T-helper 17 cell (primary cell): ENCODE data around the gene CCM2. TPM values are rescaled to one million over a fixed set of nuclear protein-coding genes. Genes with fewer than 3 reads are reported as not detected.

Source experiments
- ATAC-seq: fragments of 150-1000 bp; cut with Tn5 transposase; 2 replicates; pipeline ENCODE4 v1.10.0; 2021; ENCODE audit warnings: mild to moderate bottlenecking, moderate library complexity
- DNase-seq, 3 donors: peaks; one replicate each; pipeline versions ENCODE4 v3.0.0 to v3.0.0-alpha.2; 2020 to 2021
- H3K9me3 ChIP-seq: one replicate; pipeline ENCODE4 v1.7.0; 2013; ENCODE audit warnings: low read length, mild to moderate bottlenecking; ENCODE audit not compliant: control insufficient read depth, poor library complexity, severe bottlenecking
- H3K27ac Mint-ChIP-seq: one replicate; pipeline ENCODE4 v1.8.0; 2022; ENCODE audit warnings: mild to moderate bottlenecking, moderate library complexity, mixed read lengths
- H3K27me3 Mint-ChIP-seq: one replicate; pipeline ENCODE4 v1.8.0; 2022; ENCODE audit warnings: mixed read lengths
- H3K36me3 Mint-ChIP-seq: one replicate; pipeline ENCODE4 v1.8.0; 2022; ENCODE audit warnings: low read depth, mixed read lengths
- H3K4me1 Mint-ChIP-seq: one replicate; pipeline ENCODE4 v1.8.0; 2022; ENCODE audit warnings: mild to moderate bottlenecking, mixed read lengths
- H3K4me3 Mint-ChIP-seq: one replicate; pipeline ENCODE4 v1.8.0; 2022; ENCODE audit warnings: mild to moderate bottlenecking, moderate library complexity, mixed read lengths
- total RNA-seq, 4 donors: library from RNA in 2 of 4; stranded (reverse) in 2 of 4; gene quantifications; one replicate each; pipeline ENCODE4 v1.2.3 and lab custom pipeline; 2022 to 2026

Gene CCM2
- total RNA-seq, 2 donors from 2014 or later = 77.4 to 83.0 TPM

- no peak overlapping the region for H3K27ac Mint-ChIP-seq
- peaks cover 20% of the 10 kb centered on the region for H3K4me1 Mint-ChIP-seq
- H3K9me3 ChIP-seq = no peaks in the 10 kb centered on the region
- peaks cover 7% of the 10 kb centered on the region for H3K27me3 Mint-ChIP-seq
- DNase-seq = no peak
- H3K36me3 Mint-ChIP-seq = peaks cover 3% of the 10 kb centered on the region
- ATAC-seq = no peak
- H3K4me3 Mint-ChIP-seq = no peak overlapping the region
Observed at GRCh38 chr7:45116048-45116447, 116.0 kb downstream of the CCM2 start.

GRCh38 chr7:45117582-45117981 lies 117.6 kb downstream of the CCM2 start:
- H3K4me1 Mint-ChIP-seq = peaks cover 13% of the 10 kb centered on the region
- peaks cover 7% of the 10 kb centered on the region for H3K27me3 Mint-ChIP-seq
- H3K9me3 ChIP-seq = no peaks in the 10 kb centered on the region
- H3K4me3 Mint-ChIP-seq = no peak overlapping the region
- DNase-seq = no peak
- no peak overlapping the region for H3K27ac Mint-ChIP-seq
- no peak for ATAC-seq
- H3K36me3 Mint-ChIP-seq = peaks cover 2% of the 10 kb centered on the region

GRCh38 chr7:45118292-45118691 lies 118.3 kb downstream of the CCM2 start:
- Mint-ChIP-seq H3K27ac (no peak overlapping the region), H3K27me3 (peaks cover 7% of the 10 kb centered on the region), H3K4me3 (no peak overlapping the region), H3K36me3 (peaks cover 2% of the 10 kb centered on the region), H3K4me1 (peaks cover 16% of the 10 kb centered on the region)
- ATAC-seq (no peak), DNase-seq (no peak)
- H3K9me3 ChIP-seq = no peaks in the 10 kb centered on the region

- no peaks in the 10 kb centered on the region for H3K9me3 ChIP-seq
- Mint-ChIP-seq H3K4me1 (peaks cover 20% of the 10 kb centered on the region), H3K27ac (no peak overlapping the region), H3K4me3 (no peak overlapping the region), H3K36me3 (peaks cover 2% of the 10 kb centered on the region), H3K27me3 (peaks cover 7% of the 10 kb centered on the region)
- no peak for DNase-seq
- ATAC-seq = no peak
Observed at GRCh38 chr7:45118889-45119331, 118.9 kb downstream of the CCM2 start.

GRCh38 chr7:45119550-45119949 lies 119.5 kb downstream of the CCM2 start:
- Mint-ChIP-seq H3K27me3 (peaks cover 2% of the 10 kb centered on the region), H3K27ac (no peak overlapping the region)

GRCh38 chr7:45122975-45123860 lies 123.2 kb downstream of the CCM2 start:
- peaks cover 2% of the 10 kb centered on the region for H3K36me3 Mint-ChIP-seq
- peaks cover 20% of the 10 kb centered on the region for H3K4me1 Mint-ChIP-seq
- DNase-seq (no peak), ATAC-seq (peak; percentile 41)
- peak overlapping the region; percentile 87 for H3K27ac Mint-ChIP-seq
- H3K4me3 Mint-ChIP-seq = peak overlapping the region; percentile 73
- H3K27me3 Mint-ChIP-seq = no peaks in the 10 kb centered on the region
- no peaks in the 10 kb centered on the region for H3K9me3 ChIP-seq

More at GRCh38 chr7:45119550-45119949, 119.5 kb downstream of the CCM2 start:
- H3K9me3 ChIP-seq = no peaks in the 10 kb centered on the region
- H3K4me3 Mint-ChIP-seq = no peak overlapping the region
- no peak for ATAC-seq
- H3K4me1 Mint-ChIP-seq = peaks cover 20% of the 10 kb centered on the region
- H3K36me3 Mint-ChIP-seq = peaks cover 2% of the 10 kb centered on the region
- no peak for DNase-seq

- H3K27ac Mint-ChIP-seq = peak overlapping the region; percentile 87
- H3K4me1 Mint-ChIP-seq = peaks cover 16% of the 10 kb centered on the region
- ATAC-seq = no peak
- peak overlapping the region; percentile 73 for H3K4me3 Mint-ChIP-seq
- no peaks in the 10 kb centered on the region for H3K27me3 Mint-ChIP-seq
- H3K9me3 ChIP-seq = no peaks in the 10 kb centered on the region
- DNase-seq = no peak
- H3K36me3 Mint-ChIP-seq = peaks cover 2% of the 10 kb centered on the region
Observed at GRCh38 chr7:45123913-45124710, 124.1 kb downstream of the CCM2 start.

GRCh38 chr7:45125193-45125904 lies 125.3 kb downstream of the CCM2 start:
- ATAC-seq (no peak), DNase-seq (no peak)
- H3K9me3 ChIP-seq = no peaks in the 10 kb centered on the region
- peaks cover 19% of the 10 kb centered on the region for H3K4me1 Mint-ChIP-seq
- H3K4me3 Mint-ChIP-seq = no peak overlapping the region
- H3K27ac Mint-ChIP-seq = no peak overlapping the region
- peaks cover 2% of the 10 kb centered on the region for H3K36me3 Mint-ChIP-seq
- H3K27me3 Mint-ChIP-seq = no peaks in the 10 kb centered on the region

Other genes with a start within 250 kb of the CCM2 start
- 100 to 1,000 TPM; 691 to 692 TPM for gene PPIA, start 203.5 kb upstream of the CCM2 start, total RNA-seq
- 100 to 1,000 TPM; 173 to 185 TPM for gene H2AZ2, start 152.1 kb upstream of the CCM2 start, total RNA-seq
- 10 to 100 TPM; 21.4 to 27.6 TPM for gene PURB, start 114.7 kb upstream of the CCM2 start, total RNA-seq
- gene MYO1G, start 21.2 kb upstream of the CCM2 start, total RNA-seq = 100 to 1,000 TPM; 245 to 291 TPM
- gene NACAD, start 88.8 kb downstream of the CCM2 start, total RNA-seq = under 1 TPM; 0.15 to 0.47 TPM
- 10 to 100 TPM; 63.6 to 85.1 TPM for gene TBRG4, start 111.5 kb downstream of the CCM2 start, total RNA-seq
- gene RAMP3, start 157.6 kb downstream of the CCM2 start, total RNA-seq = under 1 TPM; 0.65 to 0.76 TPM